GM23248 (cell line): ENCODE data around the gene NPTN.

ENCODE experiments used
- EZH2 ChIP-seq: fragments of 200-600 bp; sonication (generic); IDR thresholded peaks from 2 replicates; pipeline ENCODE4 v1.6.1; 2018; ENCODE audit warnings: antibody characterized with exemption, mild to moderate bottlenecking; ENCODE audit not compliant: insufficient read depth, poor library complexity, severe bottlenecking
- EZH2phosphoT487 ChIP-seq: fragments of 200-600 bp; sonication (generic); IDR thresholded peaks from 2 replicates; pipeline ENCODE4 v1.6.1; 2018; ENCODE audit warnings: antibody characterized with exemption, moderate library complexity, mild to moderate bottlenecking, low read depth; ENCODE audit not compliant: insufficient read depth

DNA sequence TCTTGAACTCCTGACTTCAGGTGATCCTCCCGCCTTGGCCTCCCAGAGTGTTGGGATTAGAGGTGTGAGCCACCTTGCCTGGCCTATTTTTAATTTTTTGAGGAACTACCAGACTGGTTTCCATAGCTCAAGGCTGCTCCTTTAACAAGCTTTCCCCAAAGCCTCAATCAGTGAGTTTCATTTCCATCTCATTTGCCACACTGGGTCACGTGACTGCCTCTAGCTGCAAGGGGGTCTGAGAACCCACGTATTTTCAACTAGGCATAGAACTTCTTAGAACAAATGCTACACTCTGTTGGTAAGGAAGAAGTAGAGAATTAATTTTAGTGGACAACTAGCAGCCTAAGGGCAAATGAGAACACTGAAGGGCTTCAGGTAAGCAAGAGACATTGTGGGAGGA, 47.9 kb upstream of the NPTN start:
- TF ChIP-seq EZH2 = no peak
- no peak for TF ChIP-seq EZH2phosphoT487
